ENCODE measurements around the gene AMIGO1.

AMIGO1 gene

DNA sequence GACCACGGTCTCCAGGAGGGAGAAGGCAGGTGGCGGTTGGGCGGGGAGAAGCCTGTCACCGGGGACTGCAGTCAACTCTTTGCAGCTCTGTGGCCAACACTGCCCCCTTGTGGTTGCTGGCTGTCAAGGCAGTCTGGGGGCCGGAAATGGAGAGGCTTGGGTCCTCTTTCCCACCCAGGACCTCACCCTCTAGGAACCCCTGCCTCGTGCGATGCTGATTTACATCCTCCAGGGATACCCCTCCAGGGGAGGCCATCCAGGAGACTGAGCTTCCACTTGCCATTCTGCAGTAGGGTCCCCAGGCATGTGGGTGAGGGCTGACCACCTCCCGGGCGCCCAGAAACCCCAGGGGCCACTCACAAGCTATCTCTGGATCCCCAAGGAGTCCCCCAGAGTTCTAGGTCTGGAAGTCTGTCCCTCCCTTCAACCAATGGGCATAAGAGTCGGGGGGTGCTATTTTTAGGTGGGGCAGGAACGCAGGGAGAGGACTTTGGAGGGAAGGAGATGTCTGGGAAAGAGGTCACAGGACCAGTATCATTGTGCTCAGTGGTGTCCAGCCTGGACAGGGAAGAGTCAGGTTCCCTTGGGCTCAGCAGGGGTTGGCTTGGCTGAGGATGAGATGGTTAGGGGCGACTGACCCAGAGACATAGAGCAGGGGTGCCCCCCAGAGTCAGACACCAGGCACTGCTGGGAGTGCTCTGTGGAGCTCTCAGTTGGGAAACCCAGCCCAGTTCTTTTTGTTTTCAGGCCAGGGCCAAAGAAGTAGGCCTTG is 23.0 kb upstream of the AMIGO1 start:
- peak; percentile 89 for DNase-seq (ENCODE audit: low spot score)

DNA sequence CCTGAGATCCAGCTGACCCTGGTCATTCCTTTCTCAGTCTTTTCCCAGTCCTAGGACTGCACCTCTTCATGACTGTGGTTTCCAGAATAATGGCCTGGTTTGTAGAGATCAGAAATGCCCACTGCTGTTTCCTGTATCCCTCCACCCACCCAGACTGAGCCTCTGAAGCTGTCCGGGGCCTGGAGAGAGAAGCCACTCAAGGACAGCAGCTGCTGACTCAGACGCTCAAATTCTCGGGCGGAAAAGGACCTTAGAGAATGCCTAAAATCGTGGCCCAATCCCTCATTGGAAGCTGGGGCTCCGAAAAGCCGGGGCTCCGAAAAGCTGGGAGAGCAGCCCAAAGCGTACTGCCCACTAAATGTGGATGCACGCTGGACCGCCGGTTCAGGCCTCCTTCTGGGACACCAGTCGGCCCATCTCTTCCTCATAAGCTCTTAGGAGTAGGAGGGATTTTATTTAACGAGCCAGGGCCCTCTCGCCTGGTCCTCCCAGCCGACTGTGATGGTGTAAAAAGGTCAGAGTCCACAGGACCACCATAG is 22.4 kb upstream of the AMIGO1 start:
- DNase-seq (ENCODE audit: low spot score): no peak

DNA sequence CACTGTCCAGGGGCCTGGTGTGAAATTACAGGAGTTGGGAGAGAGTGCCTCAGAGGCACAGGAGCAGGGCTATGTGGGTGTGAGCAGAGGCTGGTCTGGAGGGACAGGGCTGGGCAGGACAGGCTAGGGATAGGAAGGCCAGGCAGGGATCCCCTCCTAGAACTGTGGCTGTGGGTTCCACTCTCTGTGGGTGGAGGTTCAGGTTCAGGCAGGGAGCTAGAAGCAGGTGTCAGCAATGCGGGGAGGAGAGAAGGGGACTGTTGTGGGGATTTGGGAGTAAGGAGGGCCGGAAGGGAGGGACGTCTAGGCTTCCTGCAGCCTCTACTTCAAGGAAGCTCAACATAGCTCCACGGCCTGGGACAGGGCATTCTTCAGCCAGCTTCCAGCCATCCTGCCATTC is 21.9 kb upstream of the AMIGO1 start:
- no peak for DNase-seq (ENCODE audit: low spot score)

DNA sequence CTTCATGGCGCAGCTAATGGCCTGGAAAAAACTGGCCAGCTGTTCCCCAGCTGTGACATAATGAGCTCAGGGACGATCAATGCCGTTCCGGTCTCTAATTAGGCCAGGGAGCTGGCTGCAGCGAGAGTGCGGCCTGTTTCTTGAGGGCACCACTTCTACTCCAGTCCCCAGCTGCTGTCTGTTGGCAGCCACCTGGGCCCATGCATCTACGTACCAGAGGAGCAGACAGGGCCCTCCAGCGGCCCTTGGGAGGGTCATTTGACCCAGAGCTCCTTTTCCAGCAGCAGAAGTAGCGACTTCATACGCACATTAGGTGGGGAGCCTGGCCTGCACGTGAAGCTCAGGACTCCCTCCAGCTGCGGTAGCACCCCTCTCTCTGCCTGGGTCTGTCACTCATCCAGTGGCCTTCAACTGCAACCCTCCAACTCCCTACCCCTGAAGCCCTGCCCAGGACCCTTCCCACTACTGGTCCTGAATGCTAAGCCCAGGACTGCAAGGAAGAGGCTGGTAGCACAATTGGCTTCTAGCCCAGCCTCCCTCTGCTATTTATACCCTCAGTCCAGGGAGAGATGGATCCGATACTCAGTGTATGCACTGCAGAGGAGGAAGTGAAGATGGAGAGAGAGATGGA is 21.0 kb upstream of the AMIGO1 start:
- DNase-seq (ENCODE audit: low spot score): no peak

DNA sequence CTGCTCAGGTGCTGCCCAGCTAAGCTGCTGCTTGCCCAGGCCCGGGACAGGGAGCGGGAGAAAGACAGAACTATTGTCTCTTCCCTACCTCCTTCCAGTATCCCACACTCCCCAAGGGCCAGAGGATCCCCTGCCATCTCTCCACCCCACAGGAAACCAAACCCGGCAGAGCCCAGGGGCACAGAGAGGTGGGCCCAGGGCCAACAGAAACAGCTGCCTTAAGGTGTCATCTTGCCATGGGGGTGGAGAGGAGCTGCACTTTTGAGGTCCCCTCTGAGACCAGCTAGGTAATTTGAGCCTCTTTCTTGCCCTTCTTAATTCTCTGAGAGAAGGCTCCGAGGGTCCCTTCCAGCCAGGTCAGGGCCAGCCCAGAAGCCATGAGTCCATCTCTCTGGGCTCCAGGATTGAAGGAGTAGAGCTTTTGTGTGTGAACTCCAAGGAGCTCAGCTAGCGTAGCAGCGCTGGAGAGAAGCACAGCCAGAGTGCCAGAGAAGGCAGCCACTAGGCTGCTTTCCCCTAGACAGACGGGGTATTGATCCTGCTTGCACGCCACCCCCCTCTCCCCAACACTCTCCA is 20.4 kb upstream of the AMIGO1 start:
- DNase-seq (ENCODE audit: low spot score): no peak

DNA sequence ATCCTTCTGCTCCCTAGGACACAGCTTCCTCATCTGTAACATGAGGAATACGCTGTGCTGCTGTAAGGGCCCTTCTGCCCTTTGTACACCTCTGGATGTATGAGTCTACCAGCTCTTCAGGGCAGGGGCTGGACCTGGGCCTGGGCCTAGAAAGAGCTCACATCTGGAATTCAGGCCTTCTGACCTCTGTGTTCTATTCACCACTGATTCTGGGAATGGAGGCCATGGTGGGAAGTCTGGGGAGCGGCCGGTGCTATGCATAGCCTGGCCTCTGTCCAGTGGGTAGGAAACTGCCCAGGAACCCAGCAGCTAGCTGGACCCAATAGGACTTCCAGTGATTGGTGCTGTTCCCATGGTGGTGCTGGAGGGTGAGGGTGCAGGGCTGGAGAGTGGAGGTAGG is 19.2 kb upstream of the AMIGO1 start:
- no peak for DNase-seq (ENCODE audit: low spot score)

DNA sequence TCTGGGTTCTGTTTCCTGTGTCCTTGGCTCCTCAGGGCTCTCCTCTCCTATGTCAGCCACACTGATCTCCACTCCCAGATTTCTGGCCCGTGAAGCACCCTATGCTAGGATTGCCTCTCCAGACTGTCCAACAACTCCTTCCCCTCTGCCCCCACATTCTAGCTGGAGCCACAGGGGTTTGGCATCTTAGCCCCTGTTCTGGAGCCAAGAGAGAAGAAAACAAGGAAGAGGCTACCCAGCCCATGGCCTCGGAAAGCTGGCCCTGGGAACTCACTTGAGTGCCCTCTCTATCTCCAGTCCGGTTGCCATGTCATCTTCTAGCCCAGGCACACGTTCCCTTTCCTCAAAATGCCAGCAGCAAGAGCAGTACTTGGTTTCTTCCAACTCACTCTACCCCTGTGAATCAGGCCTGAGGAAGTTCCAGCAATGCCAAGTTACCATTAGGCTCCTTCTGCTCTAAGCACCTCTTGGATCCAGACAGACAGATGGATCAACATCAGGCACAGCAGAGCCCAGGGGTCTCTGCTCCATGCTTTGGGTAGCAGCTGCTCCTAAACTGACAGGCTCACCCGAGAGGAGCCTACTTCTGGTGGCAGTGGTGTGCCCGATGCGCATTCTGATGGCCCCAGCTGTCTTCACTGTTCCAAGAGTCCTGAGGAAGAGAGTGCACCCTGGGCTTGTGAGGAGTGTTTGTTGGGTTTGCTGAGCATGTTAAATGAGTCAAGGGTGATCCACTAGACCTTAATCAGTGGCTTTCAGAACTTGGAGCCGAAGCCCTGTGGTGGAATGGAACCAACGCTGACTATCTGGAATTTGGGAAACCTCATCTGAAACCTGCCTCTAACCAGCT is 18.5 kb upstream of the AMIGO1 start:
- no peak for DNase-seq (ENCODE audit: low spot score)

DNA sequence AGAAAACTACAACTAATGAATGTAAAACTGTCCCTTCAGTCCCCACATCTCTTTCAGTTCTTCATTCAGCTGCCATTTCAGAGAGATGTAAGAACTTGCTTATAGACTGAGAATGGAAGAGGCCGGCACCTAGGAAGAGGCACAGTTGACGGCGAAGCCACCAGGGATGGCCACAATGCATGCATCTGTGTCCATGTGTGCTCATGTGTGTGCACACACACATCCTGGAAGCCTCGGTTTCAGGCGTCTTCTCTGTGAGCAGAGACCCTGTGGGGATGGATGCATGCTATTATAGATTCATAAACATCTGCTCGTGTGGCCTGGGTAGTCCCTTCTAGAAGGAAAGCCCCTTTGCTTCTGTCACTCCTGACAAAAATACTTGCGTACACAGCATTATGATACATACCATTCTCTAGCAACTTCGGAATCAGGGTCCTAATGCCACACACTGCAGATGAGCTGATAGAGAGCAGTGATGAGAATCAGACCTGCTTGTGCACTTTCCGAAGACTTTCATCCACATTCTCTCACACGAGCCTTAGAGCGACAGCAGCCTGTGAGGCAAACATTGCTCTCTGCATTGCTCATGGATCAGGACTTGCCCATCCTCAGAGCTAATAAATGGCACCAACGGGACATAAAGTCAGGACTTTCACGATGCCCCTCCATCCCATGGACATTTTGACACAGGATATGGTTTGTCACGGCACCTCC is 17.7 kb upstream of the AMIGO1 start:
- DNase-seq (ENCODE audit: low spot score): no peak

DNA sequence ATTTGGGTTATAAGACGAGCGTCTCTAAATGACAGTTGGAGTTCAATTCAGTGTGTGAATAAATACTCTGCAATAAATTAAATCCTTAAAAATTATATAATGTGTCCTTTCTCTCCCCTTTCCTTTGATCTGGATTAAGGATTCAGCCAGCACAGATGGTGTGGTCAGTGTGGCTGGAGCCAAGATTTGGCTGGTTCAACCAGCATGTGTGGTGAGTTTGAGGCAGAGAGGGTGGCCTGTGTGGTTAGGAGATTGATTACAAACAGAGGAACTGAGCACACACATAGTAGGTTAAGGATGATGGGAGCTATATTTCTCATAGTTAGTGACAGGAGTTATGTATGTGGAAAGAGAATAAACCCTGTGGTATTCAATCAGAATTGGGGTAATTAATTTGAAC is 14.2 kb upstream of the AMIGO1 start:
- DNase-seq (ENCODE audit: low spot score): no peak

DNA sequence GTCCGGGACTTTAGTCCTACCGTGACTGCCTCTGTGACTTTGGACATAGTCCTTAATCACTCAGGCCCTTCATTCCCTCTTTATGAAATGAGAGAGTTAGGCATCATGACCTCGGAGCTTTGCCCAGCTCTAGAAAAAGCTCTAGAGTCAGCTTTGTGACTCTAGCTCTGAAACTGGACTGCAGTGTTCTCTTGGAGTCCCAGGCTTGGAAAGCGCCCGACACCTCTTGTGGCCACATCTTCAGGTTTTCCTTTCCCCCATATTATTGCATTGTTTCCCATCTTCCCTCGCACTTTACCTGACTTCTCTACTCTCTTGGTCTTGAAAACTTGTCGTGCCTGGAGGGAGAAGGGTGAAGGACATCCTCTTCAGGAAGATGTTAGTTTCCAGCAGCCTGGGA is 12.5 kb upstream of the AMIGO1 start:
- no peak for DNase-seq (ENCODE audit: low spot score)

DNA sequence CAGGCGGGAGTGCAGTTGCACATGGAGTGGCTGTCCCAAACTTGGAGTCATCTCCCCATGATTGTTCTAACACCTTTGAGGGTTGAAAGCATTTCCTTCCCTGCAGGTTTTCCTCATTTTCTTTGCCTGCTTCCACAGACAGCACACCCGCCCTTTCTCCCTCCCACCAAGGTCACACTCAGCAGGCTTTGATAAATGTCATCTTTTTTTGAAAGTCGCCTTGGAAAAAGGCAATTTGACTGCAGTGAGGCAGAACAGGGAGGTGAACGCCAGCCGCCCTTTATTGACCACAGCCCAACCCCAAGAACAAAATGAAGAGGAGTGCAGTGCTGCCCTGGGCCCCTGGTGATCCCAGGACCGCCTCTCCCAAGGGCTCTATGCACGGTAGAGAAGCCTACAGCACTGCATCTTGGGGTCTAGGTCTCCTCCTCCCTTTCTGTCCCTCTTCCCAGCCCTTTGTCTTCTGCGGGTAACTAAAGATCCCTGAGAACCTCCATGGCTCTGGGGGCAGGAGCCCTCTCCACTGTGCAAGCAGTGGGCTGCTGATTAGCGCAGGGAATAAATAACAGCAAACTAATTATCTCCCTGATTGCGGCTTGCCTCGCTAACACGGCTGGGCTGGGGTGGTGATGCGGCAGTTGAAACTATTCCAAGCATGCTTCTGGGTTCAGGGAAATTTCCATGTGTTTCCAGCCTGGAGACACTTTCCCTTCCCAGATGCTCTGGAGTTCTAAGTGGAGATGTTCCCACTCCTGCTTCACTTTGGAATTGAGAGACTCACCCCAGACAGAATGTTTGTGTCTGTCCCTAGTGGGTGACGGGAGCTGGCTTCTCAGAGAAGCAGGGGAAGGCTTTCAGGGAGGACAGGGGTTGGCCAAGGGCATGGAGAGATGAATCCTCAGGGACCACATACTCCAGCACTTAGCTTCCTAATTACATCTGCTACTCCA is 11.8 kb upstream of the AMIGO1 start:
- no peak for DNase-seq (ENCODE audit: low spot score)

DNA sequence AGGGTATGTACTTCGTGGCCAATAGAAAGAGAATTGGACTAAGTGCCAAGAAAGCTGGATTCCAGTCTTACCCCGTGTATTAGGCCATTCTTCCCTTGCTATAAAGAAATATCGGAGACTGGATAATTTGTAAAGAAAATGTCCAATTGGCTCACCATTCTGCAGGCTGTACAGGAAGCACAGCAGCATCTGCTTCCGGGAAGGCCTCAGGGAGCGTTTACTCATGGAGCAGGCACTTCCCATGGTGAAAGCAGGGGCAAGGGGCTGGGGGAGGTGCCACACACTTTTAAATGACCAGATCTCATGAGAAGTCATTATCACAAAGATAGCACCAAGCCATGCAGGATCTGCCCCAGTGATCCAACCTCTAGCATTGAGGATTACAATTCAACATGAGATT is 7.8 kb upstream of the AMIGO1 start:
- no peak for DNase-seq (ENCODE audit: low spot score)

DNA sequence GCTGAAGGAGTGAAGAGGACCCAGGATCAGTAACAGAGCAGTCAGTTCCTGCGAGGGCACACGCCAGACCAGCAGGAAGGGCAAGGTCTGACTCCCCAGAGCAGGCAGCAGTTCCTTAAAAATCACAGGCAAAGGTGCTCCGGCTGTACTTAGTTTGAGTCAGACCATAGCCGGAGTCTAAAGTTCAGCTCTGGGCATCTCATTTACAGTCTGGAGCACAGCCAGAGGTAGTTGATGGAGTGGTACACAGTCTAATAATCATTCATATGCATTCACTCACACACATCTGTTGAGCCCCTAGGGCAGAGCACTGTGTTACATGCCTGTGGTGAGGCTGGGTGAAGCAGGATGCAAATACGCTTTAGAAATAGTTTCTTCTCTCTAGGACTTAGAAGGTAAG is 7.3 kb upstream of the AMIGO1 start:
- DNase-seq (ENCODE audit: low spot score): no peak

DNA sequence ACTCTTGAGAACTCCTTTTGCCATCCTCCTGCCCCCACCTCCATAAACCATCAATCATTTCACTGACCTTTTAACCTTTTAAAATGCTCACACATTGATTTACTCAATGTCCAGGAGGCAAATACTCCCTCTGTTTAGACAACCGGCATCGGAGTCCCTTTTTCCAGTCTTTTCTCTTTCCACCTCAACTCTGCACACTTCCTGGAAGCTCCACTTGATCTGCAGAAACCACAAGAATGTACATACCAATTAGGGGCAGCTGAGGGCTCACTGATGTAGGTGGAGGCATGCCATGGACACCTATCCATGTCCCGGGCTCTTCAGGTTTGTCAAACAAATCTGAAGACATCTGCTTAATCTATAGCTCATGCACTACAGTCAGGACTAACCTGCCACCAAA is 5.3 kb upstream of the AMIGO1 start:
- DNase-seq (ENCODE audit: low spot score): no peak

DNA sequence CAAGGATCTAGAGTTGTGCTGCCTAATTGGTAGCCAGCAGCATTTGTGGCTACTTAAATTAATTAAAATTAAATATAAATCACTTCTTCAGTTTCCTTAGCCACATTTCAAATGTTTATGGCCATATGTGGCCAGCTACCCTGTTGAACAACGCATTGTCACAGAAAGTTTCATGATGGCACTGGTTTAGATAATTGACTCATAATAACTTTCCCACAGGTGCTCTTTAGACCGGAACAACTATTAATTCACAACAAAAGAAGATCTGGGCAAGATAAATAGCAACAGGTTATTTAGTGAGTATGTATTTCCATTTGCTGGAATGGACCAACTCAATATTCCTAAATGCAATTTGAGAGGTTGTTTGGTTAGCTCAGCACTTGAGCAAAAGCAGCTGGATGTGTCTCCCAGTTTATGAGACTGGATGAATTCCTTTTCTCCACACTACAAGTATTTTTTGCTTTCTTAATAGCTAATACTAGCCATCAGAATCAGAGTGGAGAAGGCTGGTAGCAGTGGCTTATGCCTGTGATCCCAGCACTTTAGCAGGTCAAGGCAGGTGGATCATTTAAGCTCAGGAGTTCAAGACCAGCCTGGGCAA is 3.7 kb upstream of the AMIGO1 start:
- no peak for DNase-seq (ENCODE audit: low spot score)

DNA sequence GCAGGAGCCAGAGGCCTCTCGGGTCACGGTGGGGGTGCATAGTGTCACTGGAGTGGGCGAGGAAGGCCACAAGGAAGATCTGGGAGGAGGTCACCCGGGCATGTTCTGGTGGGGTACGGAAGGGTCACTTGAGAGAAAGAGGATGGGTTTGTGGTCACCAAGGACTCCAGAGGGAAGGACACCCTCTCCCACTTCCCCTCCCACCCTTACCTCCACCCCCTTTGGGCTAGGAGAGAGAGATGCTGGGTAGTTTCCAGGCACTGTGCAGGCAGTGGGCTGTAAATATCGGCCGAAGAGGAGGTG is 703 bp downstream of the AMIGO1 start:
- no peak for DNase-seq (ENCODE audit: low spot score)

DNA sequence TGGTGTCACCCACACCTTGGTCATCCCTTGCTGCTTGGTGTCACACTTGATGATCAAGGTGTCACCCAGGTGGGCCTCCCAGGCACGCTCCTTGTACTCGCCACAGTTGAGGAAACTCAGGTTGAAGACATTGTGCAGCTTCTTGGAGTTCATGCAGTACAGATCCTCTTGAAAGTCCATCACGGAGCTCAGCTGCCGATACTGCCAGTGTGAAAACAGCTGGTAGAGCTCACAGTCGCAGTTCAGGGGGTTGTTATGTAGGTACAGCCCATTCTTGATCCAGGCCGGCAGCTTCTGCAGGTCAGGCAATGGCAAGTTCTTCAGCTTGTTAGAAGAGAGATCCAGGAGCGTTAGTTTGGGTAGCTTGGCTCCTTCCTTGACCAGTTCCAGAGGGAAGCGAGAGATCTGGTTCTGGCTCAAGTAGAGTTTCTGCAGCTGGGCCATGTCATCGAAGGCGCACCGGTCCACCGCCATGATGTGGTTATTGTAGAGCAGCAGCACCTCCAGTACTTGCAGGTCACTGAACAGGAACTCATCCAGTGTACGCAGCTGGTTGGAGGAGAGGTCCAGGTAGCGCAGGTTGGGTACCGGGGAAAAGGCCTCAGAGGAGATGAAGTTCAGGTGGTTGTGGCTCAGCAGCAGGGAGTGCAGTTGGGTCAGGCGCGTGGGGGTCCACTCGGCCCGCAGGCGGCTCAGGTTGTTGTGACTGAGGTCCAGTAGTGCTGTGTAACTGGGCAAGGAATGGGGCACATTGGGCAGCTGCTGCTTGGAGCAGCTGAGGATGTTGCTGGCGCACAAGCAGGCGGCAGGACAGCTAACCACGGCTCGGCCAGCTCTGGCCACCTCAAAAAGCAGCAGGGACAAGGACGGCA is 1.3 kb downstream of the AMIGO1 start:
- DNase-seq (ENCODE audit: low spot score): no peak

DNA sequence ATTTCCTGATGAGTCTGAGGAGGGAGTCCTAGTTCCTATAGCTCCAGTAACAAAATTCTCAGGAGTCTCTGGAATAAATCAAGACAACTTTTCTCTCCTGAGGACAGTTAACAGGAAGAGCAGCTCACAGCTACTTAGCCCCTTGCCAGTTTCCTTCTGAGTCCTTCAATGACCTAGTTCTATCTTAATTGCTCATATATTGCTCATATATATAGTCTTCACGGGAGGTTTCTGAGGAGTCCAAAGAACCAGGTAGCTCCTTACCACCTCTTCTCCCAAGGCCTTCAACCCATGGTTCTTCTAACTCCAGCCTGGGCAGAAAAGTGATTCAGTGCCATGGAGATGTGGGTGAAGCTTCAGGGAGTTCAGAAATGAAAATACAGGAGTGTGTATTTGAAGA is 4.6 kb downstream of the AMIGO1 start:
- DNase-seq (ENCODE audit: low spot score): no peak

DNA sequence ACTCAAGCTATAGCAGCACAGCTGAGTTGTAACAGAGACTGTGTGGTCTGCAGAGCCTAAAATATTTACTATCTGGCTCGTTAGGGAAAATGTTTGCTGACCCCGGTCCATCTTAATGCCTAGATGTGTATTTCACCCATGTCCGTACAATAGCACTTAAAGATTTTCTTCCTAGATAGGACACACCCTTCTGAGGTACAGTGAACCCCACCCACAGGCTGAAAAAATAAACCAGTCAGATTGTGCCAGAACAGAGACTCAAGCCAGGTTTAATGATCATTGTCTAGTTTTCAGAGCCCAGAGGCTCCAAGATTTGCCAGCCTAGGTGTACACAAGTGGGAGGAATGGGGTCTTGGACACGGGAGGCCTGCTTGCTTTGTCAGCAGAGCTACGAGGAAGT is 5.6 kb downstream of the AMIGO1 start:
- no peak for DNase-seq (ENCODE audit: low spot score)

Data from left forelimb (tissue), 1 donor.